ENCODE data around the gene EIF4B.

GRCh38 chr12:53025250-53025649, 19.0 kb downstream of the EIF4B start:
- TF ChIP-seq CTCF (IDR thresholded peaks at IDR 0.05) = no peak
- TF ChIP-seq POLR2A (IDR thresholded peaks at IDR 0.05) = no peak
